Measurements from ENCODE around the gene CASP5.

CASP5 gene

GRCh38 chr11:104967534-104968354 is 55.2 kb downstream of the CASP5 start:
- DNase-seq (ENCODE audit: low spot score), result no peak

GRCh38 chr11:104965735-104966134 is 57.2 kb downstream of the CASP5 start:
- no peak for DNase-seq (ENCODE audit: low spot score)

- DNase-seq (ENCODE audit: low spot score), result no peak
Measured at GRCh38 chr11:104964247-104964646, 58.7 kb downstream of the CASP5 start.

- DNase-seq (ENCODE audit: low spot score), result no peak
Measured at GRCh38 chr11:104962852-104963251, 60.1 kb downstream of the CASP5 start.

- DNase-seq (ENCODE audit: low spot score), result no peak
Measured at GRCh38 chr11:104957280-104957679, 65.7 kb downstream of the CASP5 start.

- DNase-seq (ENCODE audit: low spot score), result no peak
Measured at GRCh38 chr11:104956528-104956927, 66.4 kb downstream of the CASP5 start.

GRCh38 chr11:104946907-104947306 is 76.1 kb downstream of the CASP5 start:
- DNase-seq (ENCODE audit: low spot score), result peak; percentile 20
